T-helper 1 cell (primary cell): ENCODE results near the gene STPG2.
"Not testable (repeated sequence)": the region's sequence is repeated elsewhere in the genome, so short reads cannot be mapped to it uniquely, and the experiment has no call there.

Experiments used
- DNase-seq, 5 donors: peaks; one replicate each; pipeline ENCODE4 v3.0.0-alpha.2; 2012 to 2020

The STPG2 gene

DNA sequence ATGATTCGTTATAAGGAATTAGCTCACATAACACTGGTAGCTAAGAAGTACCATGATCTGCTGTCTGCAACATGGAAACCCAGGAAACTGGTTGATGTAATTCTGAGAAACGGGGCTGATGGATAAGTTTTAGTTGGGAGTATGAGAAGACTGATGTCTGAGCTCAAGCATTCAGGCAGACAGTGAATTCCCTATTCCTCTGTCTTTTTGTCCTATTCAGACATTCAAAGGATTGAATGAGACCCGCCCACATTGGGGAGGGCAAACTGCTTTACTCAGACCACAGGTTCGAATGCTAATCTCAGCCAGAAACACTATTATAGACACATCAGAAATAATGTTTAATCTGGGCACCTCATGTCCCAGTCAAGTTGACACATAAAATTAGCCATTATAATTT, 515.5 kb downstream of the STPG2 start:
- no peak for DNase-seq

DNA sequence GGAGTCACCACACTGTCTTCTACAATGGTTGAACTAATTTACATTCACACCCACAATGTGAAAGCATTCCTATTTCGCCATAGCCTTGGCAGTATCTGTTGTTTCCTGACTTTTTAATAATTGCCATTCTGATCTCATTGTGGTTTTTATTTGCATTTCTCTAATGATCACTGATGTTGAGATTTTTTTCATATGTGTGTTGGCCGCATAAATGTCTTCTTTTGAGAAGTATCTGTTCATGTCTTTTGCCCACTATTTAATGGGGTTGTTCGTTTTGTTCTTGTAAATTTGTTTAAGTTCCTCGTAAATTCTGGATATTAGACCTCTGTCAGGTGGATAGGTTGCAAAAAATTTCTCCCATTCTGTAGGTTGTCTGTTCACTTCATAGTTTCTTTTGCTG, 519.1 kb downstream of the STPG2 start:
- no peak for DNase-seq

DNA sequence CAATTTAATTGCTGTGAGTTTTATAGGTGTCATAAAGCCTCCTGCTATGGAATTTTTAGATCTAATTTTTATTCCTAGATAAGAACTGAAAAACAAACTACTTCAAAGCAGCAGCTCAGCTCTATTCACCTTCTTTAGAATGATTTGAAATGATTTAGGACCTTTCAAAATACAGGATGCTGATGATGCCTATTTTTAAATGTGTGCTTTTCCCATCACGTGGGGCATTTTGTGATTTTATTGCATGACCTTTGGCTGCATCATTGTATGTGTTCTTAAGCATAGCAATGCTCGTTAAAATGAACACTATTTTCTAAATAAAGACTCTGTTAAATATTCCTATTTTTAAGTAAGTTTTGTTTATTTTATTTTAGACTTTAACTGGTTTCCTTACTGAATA, 537.3 kb downstream of the STPG2 start:
- DNase-seq = no peak

DNA sequence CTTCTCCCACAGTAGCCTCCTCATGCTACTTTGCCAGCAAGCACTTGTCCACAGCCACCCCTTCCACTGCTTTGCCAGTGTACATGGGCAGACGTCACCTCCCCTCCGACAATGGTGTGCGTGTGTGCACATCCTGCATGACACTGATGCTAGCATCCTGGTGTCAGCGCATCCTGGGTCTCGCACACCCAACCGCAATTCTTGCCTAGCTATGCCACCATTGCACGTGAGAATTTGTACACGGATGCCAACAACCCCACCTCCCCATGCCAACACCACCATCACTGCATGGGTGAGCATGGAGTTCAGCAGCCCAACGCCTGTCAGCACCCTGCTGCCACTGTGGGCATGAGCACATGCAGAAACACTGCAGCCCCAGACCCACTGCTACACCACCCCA, 550.0 kb downstream of the STPG2 start:
- DNase-seq = no peak

DNA sequence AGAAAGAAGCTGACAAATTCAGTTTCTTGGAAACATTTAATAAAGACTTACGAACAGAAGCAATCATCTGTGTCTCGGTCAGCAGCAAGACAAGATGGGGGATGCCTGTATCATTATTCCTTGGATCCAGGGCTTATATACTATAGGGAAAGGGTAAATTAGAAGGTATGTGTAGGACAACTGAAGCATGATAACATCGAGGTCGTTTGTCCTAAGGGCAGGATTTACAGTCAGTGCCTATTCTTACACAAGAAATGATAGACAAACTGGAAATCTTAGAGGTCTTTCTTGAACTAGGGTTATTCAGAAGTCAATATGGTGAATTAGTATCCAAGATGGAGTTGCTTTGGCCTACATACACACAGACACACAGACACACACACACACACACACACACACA, 553.0 kb downstream of the STPG2 start:
- DNase-seq = no peak

DNA sequence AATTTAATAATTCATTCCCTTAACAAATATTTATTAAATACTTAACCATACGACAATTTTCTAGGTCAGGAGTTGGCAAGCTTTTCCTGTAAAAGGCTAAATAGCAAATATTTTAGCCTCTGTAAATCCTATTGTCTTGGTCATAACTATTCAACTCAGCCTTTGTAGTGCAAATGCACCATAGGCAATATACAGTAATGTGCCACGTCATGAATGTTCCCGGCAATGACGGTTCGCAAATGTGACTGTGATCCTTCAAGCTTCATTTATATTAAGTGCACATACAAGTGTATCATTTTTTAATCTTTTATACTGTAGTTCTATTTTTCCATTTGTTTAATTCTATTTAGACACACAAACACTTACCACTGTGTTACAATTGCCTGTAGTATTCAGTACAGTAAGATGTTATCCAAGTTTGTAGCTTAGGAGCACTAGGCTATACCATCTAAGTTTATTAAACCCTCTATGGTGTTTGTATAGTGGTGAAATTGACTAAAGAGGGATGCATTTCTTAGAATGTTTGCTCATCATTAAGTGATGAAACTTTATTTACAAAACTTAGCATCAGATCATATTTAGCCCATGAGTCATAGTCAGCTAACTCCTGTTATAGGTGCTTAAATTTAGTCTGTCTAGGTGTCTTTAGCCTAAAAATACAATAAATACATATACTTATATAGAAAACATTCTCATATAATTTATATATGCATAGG, 553.6 kb downstream of the STPG2 start:
- DNase-seq = no peak

DNA sequence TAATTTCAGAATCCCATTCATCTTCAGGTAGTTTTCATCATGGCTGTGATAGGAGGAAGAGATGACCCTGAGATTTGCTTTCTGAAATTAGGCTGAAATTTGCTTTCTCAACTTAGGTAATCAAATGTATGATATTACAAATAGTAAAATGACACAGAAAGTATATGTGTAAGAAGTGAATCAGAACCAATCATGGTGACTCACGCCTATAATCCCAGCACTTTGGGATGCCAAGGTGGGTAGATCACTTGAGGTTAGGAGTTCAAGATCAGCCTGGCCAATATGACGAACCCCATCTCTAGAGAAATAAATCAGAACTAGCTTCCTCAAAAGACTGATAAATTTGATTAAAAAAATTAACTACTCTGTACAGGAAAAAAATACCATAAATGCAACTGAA, 555.4 kb downstream of the STPG2 start:
- DNase-seq = no peak

DNA sequence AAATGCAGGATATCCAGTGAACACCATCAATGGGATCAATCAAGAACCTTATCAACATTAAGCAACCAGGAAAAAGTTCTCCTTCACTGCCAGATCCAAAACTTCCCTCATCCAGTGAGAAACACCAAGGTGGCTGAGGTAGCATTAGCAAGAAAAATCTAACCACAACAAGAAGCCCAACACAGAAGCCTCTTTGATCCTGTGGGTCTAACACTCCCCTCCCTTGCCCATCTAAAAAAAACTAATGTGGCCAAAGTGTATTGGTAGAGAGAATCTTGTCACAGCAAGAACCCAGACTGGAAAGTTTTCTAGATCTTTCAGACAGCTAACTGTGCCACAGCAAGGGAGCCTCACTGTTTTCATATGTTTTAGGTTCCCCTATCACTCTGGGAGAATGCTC, 558.0 kb downstream of the STPG2 start:
- no peak for DNase-seq

DNA sequence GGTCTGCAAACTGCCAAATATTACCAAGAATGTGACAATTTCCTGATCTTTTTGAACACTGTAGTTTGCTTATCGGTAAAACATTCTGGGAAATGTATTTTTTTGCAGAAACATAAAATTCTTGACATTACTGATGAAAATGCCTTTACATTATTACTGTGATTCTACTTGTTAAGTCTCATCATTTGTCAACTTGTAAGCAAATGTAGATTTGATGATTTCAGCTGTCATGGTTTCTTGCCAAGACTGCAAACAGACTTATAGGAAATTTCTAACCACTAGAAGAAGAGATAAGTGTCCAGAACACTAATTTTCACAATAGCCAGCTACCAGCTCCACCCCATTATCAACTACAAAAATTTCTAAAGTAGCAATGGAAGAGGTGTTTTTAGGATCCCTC, 560.4 kb downstream of the STPG2 start:
- DNase-seq = no peak

DNA sequence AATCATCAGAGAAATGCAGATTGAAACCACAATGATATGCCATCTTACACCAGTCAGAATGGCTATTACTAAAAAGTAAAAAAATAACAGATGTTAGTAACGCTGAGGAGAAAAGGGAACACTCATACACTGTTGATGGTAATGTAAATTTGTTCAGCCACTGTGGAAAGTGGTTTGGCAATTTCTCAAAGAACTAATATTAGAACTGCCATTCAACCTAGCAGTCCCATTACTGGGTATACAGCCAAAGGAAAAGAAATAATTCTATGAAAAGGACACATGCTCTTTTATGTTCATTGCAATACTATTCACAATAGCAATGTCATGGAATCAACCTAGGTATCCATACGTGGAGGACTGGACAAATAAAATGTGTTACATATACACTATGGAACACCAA, 566.3 kb downstream of the STPG2 start:
- DNase-seq = no peak

DNA sequence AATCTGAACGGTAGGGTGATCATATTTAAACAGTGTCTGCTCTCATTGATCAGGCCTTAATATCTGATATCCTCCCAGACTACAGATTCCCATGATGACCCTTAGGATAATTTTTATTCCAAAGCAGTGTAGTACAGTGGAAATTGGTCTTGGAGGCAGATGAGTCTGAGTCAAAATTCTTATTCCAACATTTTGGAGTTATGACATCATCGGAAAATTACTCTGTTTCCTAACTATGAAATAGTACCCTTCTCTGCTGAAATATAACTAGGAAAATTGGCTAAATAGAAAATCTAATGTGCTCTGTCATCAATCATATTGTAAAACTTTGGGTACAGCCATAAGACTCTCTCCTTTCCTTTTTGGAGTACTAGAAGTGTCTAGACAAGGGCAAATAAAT, 583.3 kb downstream of the STPG2 start:
- DNase-seq = no peak

DNA sequence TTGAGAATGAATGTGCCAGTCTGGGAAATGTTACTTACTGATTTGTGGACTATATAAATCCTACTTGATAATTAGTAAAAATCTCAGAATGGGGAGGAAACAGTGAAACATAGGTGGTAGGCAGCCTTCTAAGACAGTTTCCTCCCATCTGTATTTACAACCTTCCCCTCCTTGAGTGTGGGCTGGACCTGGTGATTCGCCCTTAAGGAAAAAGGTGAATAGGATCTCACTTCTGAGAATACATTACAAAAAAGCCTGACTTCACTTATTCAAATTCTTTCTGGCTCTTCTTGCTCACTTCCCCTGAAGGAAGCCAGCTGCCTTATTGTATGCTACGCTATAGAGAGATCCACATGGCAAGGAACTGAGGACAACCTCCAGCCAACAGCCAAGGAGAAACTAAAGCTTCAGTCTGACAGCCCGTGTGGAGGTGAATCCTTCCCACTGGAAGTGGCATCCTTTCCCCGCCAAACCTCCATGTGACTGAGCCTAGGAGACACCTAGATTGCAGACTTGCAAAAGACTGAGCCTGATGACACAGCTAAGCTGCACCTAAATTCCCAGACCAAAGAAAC, 585.0 kb downstream of the STPG2 start:
- no peak for DNase-seq

DNA sequence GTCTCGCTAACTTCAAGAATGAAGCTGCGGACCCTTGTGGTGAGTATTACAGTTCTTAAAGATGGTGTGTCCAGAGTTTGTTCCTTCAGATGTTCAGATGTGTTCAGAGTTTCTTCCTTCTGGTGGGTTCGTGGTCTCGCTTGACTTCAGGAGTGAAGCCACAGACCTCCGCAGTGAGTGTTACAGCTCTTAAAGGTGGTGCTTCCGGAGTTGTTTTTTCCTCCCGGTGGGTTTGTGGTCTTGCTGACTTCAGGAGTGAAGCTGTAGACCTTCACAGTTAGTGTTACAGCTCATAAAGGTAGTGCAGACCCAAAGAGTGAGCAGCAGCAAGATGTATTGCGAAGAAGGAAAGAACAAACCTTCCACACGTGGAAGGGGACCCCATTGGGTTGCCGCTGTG, 592.6 kb downstream of the STPG2 start:
- DNase-seq = not testable (repeated sequence)

DNA sequence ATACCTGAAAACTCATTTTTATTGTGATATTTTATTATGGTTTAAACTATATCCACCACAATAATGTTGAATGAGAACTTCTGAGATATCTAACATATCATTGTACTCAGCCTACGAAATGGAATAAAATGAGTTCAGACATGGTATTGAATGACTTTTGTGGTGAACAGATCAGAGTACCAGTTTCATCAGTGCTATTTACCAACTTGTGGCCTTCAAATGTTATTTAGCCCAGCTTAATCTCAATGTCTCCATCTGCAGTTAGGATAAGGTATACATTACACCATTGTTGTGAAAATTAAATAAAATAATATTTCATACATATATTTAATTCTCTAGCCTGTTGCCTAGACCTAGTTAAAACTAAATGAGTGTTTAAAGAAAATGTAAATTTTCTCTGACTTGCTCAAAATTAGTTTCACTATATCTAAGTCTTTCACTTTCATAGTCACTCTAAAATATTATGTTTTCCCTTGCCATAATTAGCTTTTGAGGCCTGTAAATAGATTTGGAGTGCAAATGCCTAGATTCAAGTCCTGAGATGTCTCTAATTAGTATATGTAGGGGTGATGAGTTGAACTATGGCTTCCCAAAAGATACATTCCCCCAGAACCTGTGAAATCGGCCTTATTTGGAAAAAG, 594.2 kb downstream of the STPG2 start:
- DNase-seq = no peak

DNA sequence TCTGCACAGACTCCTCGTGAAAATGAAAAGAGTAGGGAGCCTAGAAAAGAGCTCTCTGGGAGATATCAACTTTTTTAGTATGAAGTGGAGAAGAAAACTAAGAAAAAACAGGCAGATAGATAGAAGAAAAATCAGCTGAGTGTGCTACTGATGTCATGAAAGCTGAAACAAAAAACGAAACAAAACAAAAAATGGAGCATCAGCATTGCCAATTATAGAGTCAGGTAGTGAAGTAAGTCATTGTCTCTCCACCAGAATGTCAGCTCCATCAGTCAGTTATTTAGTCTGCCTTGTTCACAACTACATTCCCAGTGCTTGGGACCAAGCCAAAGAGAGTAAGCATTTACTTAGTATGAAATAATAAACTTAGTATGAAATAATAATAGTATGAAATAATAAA, 595.1 kb downstream of the STPG2 start:
- DNase-seq = no peak

DNA sequence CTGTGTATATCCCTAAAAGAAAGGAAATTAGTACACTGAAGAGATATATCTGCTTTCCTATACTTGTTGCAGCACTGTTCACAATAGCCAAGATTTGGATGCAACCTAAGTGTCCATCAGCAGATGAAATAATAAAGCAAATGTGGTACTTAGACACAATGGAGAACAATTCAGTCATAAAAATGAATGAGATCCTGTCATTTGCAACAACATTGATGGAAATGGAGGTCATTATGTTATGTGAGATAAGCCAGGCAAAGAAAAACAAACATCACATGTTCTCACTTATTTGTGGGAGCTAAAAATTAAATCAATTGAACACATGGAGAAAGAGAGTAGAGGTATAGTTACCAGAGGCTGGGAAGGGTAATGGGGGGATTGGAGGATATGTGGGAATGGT, 611.9 kb downstream of the STPG2 start:
- no peak for DNase-seq

DNA sequence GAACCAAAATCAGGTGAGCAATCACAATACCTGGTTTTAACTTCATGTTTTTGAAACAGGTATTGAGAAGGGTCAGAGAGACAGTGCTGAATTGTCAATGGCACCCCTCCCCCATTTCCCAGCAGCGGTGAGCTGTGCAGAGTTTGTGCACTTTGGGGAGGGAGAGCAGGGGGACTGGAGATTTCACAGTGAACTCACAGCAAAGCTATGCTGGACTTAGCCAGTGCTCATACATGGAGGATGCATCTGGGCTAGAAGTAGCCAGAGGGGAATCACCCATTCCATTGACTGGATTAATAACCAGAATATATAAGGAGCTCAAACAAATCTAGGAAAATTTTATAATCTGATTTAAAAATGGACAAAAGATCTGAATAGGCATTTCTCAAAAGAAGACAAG, 612.6 kb downstream of the STPG2 start:
- no peak for DNase-seq

DNA sequence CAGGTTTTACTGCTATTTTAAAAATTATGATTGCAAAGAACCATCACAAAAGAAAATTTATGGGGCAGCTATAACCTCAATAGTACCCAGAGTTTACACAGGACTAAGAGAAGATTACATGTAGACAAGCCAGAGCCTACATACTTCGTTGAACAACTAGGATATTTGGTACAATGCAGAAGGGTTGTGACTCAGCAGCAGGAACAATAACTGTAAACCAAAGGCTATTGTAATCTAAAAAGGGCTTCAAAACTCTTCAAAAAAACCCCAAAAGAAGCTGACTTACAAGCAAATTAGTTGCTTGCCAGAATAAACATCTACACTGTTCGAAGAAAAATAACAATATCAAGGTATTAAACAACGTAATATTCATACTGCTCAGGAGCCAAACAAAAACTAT, 618.0 kb downstream of the STPG2 start:
- DNase-seq = no peak

DNA sequence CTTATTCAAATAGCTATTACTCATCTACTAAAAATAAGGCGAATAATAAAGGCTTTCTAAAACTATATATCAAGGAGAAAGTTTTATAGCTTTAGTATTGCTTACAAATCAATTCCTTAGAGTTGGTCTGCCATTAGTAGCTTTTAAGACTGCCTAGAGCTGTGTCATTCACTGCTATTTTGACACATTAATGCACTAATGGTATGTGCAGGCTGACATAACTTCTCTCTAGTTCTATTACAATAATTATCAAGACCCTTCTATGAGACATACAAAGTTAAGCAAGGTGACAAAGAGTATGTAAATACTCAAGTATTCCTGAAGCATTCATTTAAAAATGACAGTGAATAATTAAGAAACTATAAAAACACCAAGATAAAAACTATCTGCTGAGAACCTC, 625.3 kb downstream of the STPG2 start:
- DNase-seq = no peak

DNA sequence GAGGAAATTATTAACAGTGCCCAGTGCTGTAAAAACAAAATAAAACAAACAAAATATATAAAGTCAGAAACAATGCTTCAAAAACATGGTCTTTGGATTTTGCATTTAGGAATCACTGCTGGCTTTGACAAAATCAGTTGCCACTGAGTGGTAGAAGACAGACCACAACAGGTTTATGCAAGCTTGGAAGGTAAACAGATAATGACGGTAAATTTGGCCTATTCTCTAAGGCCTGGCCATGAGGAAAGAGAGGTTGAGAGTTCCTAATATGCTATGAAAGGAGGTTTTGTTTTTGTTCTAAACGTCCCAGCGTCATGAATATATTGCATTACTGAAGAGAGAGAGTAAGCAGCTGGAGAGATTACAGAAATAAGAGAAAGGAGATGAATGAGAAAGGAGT, 629.4 kb downstream of the STPG2 start:
- DNase-seq = no peak
